Kidney (tissue), 14 donors: Measurements from ENCODE around the gene CARD9. TPM values are rescaled to one million over a fixed set of nuclear protein-coding genes. Genes with fewer than 3 reads are reported as not detected.

ENCODE experiments used
- DNase-seq, 5 donors: peaks; one replicate each; pipeline ENCODE4 v3.0.0-alpha.2; 2013 to 2020
- FAIRE-seq: peaks from 2 replicates; lab custom pipeline; 2012; peaks lifted over from hg19 to GRCh38; lab: Jason Lieb, UNC
- H3K27ac ChIP-seq, 2 donors: one replicate each; pipeline ENCODE4 v1.7.0; 2013; ENCODE audit warnings: low read depth in 2 of 2, low read length in 2 of 2, inconsistent platforms in 1 of 2
- H3K27me3 ChIP-seq: one replicate; pipeline ENCODE4 v1.7.1; 2013; ENCODE audit warnings: low read length, inconsistent platforms; ENCODE audit not compliant: control insufficient read depth, insufficient read depth
- H3K36me3 ChIP-seq, 3 donors: one replicate each; pipeline versions ENCODE4 v1.7.0 to v1.7.1; 2013; ENCODE audit warnings: low read length in 3 of 3, control low read depth in 1 of 3, inconsistent platforms in 1 of 3; ENCODE audit not compliant: insufficient read depth in 3 of 3, control insufficient read depth in 2 of 3
- H3K4me1 ChIP-seq, 3 donors: one replicate each; pipeline versions ENCODE4 v1.7.0 to v1.7.1; 2013; ENCODE audit warnings: low read length in 3 of 3, inconsistent platforms in 1 of 3, low read depth in 1 of 3; ENCODE audit not compliant: control insufficient read depth in 2 of 3, insufficient read depth in 2 of 3
- H3K4me3 ChIP-seq, 3 donors: one replicate each; pipeline versions ENCODE4 v1.7.0 to v1.8.1; 2013; ENCODE audit warnings: low read length in 3 of 3, control low read depth in 1 of 3, inconsistent platforms in 1 of 3
- H3K9ac ChIP-seq, 3 donors: one replicate each; pipeline versions ENCODE4 v1.7.0 to v1.7.1; 2013; ENCODE audit warnings: low read length in 3 of 3, control low read depth in 1 of 3, inconsistent platforms in 1 of 3
- H3K9me3 ChIP-seq, 3 donors: one replicate each; pipeline versions ENCODE4 v1.7.0 to v1.7.1; 2013; ENCODE audit warnings: low read length in 3 of 3, control low read depth in 1 of 3, inconsistent platforms in 1 of 3; ENCODE audit not compliant: control insufficient read depth in 2 of 3, insufficient read depth in 1 of 3
- intact Hi-C: fragments of 100-400 bp; cut with DNase I; formaldehyde crosslinking; loops from one replicate; pipeline ENCODE4 v1.11.1; 2022
- polyA plus RNA-seq: library from polyadenylated mRNA; stranded (reverse); fragments of 350-450 nt; fragmentation: Illumina TruSeq; extraction: RNeasy Lipid Tissue Mini Kit (QIAGEN cat#74804); gene quantifications from one replicate; pipeline ENCODE4 v1.2.3, GENCODE V29; 2014; ENCODE audit warnings: low read depth, low replicate concordance; ENCODE audit not compliant: insufficient read depth
- total RNA-seq: library from RNA; stranded (reverse); fragmentation: NEBNext Ultra II Directional; extraction: Animal tissue kit (Norgen Biotek cat#: 25700); gene quantifications from one replicate; pipeline ENCODE4 v1.2.1, GENCODE V29; 2021
- TF ChIP-seq, protein P1 (sequence below): IDR thresholded peaks from 3 replicates; pipeline ENCODE4 v1.5.1; 2012; ENCODE audit warnings: mild to moderate bottlenecking, moderate library complexity, borderline replicate concordance; ENCODE audit not compliant: insufficient read depth; ENCODE audit errors: extremely low read depth
- donor health status: control.
- donor health status: control.
- donor health status: control.
- donor health status: control.
- donor health status: control.
- donor health status: DM: yes; HTN: yes; CAD: no.
- donor health status: Normal renal cell carcinoma (clear cell type).

CARD9 gene
- total and polyA plus RNA-seq, 2 donors from 2014 or later = 1.5 to 7.0 TPM

DNA sequence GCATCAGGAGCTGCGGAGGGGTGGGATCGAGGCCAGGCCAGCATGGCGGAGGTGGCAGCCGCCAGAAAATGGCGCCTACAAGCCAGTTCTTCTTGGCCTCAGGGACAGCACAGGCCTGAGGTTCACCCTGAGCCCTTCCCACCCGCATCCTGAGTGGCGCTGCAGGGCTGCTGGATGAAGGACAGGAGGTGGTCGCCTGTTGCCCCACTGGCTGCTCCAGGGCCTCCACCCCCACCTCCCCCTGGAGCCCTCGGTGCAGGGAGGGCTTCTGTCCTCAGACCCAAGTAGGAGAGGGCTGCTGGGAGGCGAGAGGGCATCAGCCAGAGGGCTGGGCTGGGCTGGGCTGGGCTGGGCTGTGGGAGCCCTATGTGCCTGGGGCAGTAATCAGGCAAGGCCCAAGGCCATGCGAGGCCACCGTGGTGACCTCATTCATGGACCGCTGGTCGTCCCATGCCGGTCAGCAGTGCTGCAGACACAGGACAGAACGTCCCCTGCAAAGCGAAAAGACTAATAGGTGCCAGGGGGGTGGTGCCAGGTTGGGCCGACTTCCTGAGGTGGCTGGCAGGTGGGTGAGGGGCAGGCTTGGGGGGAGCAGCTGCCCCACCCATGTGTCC lies 32.3 kb downstream of the CARD9 start:
- Histone ChIP-seq H3K27ac (no peak overlapping the region), H3K27me3 (no peaks in the 10 kb centered on the region), H3K9ac (no peak overlapping the region), H3K4me3 (no peak overlapping the region), H3K4me1 (peaks cover 0 to 14% (median 0%) of the 10 kb centered on the region in 3 donors), H3K9me3 (no peaks in the 10 kb centered on the region), H3K36me3 (no peaks in the 10 kb centered on the region)
- DNase-seq (no peak), FAIRE-seq (no peak)
- intact Hi-C loops = no loop called here
- TF ChIP-seq, protein P1, sequence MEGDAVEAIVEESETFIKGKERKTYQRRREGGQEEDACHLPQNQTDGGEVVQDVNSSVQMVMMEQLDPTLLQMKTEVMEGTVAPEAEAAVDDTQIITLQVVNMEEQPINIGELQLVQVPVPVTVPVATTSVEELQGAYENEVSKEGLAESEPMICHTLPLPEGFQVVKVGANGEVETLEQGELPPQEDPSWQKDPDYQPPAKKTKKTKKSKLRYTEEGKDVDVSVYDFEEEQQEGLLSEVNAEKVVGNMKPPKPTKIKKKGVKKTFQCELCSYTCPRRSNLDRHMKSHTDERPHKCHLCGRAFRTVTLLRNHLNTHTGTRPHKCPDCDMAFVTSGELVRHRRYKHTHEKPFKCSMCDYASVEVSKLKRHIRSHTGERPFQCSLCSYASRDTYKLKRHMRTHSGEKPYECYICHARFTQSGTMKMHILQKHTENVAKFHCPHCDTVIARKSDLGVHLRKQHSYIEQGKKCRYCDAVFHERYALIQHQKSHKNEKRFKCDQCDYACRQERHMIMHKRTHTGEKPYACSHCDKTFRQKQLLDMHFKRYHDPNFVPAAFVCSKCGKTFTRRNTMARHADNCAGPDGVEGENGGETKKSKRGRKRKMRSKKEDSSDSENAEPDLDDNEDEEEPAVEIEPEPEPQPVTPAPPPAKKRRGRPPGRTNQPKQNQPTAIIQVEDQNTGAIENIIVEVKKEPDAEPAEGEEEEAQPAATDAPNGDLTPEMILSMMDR = no peak

DNA sequence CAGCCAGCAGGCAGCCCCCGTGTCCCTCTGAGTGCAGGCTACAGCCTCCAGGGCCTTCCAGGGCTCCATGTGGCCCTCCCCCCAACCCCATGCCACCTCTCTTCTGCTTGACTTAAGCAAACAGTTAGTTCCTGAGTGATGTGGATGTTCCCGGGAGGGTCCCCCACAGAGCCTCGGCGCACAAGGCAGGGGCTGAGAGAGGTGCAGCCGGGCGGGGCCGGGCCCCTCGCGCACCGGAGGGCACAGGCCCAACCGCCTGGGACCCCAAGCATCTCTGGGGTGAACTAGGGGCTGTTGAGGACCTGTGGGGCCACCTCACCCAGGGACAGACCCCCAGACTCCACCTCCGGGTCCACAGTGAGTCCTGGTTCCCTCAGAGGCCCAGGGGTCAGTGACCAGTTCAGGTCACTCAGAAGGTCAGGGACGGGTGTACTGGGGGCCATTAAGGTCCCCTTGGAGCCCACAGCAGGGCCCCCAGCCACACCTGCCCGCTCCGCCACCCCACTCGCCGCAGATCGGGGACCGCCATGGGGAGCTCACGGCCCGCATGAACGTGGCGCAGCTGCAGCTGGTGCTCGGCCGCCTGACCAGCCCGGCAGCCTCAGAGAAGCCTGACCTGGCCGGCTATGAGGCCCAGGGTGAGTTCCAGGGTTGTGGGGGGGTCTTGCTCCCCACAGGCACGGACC lies 33.0 kb downstream of the CARD9 start:
- peaks cover 0 to 12% (median 0%) of the 10 kb centered on the region in 3 donors for H3K4me1 ChIP-seq
- intact Hi-C loops = no loop called here
- TF ChIP-seq, protein P1 = no peak
- H3K9me3 ChIP-seq = no peaks in the 10 kb centered on the region
- H3K36me3 ChIP-seq = no peaks in the 10 kb centered on the region
- H3K27ac ChIP-seq = no peak overlapping the region
- H3K27me3 ChIP-seq = no peaks in the 10 kb centered on the region
- no peak overlapping the region for H3K4me3 ChIP-seq
- no peak for DNase-seq
- H3K9ac ChIP-seq = no peak overlapping the region
- FAIRE-seq = no peak

DNA sequence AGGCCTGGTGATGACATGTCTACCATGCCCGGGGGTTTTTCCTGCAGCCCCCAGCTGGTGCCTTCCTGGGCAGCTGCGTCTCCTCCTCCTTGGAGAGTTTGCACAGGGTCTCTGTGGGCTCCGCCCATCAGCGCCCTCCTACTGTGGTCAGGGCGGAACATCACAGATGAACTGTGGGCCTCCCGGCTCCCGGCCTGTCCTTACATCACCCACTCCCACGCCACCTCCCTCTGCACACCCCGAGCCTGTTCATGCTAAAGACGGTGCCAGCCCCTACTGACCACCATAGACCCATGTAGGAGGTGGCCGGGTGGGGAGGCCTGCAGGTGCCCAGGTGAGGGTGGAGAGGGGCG lies 33.5 kb downstream of the CARD9 start:
- FAIRE-seq (no peak), DNase-seq (no peak)
- Histone ChIP-seq H3K9ac (no peak overlapping the region), H3K4me3 (no peak overlapping the region), H3K27me3 (no peaks in the 10 kb centered on the region), H3K9me3 (no peaks in the 10 kb centered on the region), H3K4me1 (peaks cover 0 to 12% (median 0%) of the 10 kb centered on the region in 3 donors), H3K27ac (no peak overlapping the region), H3K36me3 (no peaks in the 10 kb centered on the region)
- intact Hi-C loops = no loop called here
- TF ChIP-seq, protein P1 = no peak
